Ovary (tissue), 9 donors: ENCODE results near the gene STAMBP. TPM values are rescaled to one million over a fixed set of nuclear protein-coding genes. Genes with fewer than 3 reads are reported as not detected.

ENCODE experiments used
- DNase-seq, 5 donors: peaks; one replicate each; pipeline ENCODE4 v3.0.0-alpha.2; 2019 to 2020
- H3K27ac ChIP-seq, 2 donors: fragments of 200-600 bp; one replicate each; pipeline versions ENCODE4 v1.5.1 to v1.8.0; 2019 to 2022
- H3K27me3 ChIP-seq: fragments of 200-600 bp; one replicate; pipeline ENCODE4 v1.8.0; 2022
- H3K36me3 ChIP-seq: fragments of 200-600 bp; sonication (generic); one replicate; pipeline ENCODE4 v1.5.1; 2019
- H3K4me1 ChIP-seq: one replicate; pipeline ENCODE4 v1.8.1; 2013; ENCODE audit warnings: mild to moderate bottlenecking, moderate library complexity; ENCODE audit not compliant: insufficient read depth
- H3K4me3 ChIP-seq: fragments of 200-600 bp; sonication (generic); one replicate; pipeline ENCODE4 v1.5.1; 2017
- H3K9me3 ChIP-seq, 2 donors: fragments of 200-600 bp in 1 of 2; sonication (generic) in 1 of 2; one replicate each; pipeline versions ENCODE4 v1.5.1 to v1.8.1; 2013 to 2019; ENCODE audit warnings: mild to moderate bottlenecking in 1 of 2, moderate library complexity in 1 of 2
- CTCF ChIP-seq, 3 donors: fragments of 450-650 bp in 2 of 3; fragments of 200-600 bp in 1 of 3; IDR thresholded peaks; one replicate each; pipeline versions ENCODE4 v1.5.1 to v1.8.0; 2016 to 2022; ENCODE audit warnings: antibody characterized with exemption in 3 of 3, mild to moderate bottlenecking in 1 of 3
- EP300 ChIP-seq: sonication (generic); formaldehyde crosslinking; IDR thresholded peaks from one replicate; pipeline ENCODE4 v1.6.1; 2017; ENCODE audit warnings: antibody characterized with exemption
- POLR2A ChIP-seq: fragments of 450-650 bp; IDR thresholded peaks from one replicate; pipeline ENCODE4 v1.6.1; 2017; ENCODE audit warnings: antibody characterized with exemption, mild to moderate bottlenecking, moderate library complexity
- WGBS, 3 donors: extraction: QIAGEN DNeasy Blood & Tissue Kit in 1 of 3; methylation state at CpG; one replicate each; pipeline versions ENCODE4 v1.1.5 to v1.1.7; 2013 to 2017; 5-methylcytosine and 5-hydroxymethylcytosine counted together
- intact Hi-C, 4 donors: fragments of 100-400 bp; cut with DNase I; formaldehyde crosslinking; loops; one replicate each; pipeline versions ENCODE4 v1.11.0 to v1.15.1; 2022 to 2023
- polyA plus RNA-seq, 2 donors: library from polyadenylated mRNA; stranded (reverse); fragments of 200-250 nt in 1 of 2; fragments of 350-450 nt in 1 of 2; fragmentation: Illumina TruSeq in 1 of 2; extraction: RNeasy Lipid Tissue Mini Kit (QIAGEN cat#74804) in 1 of 2; gene quantifications; one replicate each; pipeline ENCODE4 v1.2.3, GENCODE V29; 2013 to 2014
- total RNA-seq, 7 donors: library from RNA; depleted of rRNA in 2 of 7; stranded (reverse); fragments of >200 nt in 2 of 7; fragmentation: NEBNext Ultra II Directional in 3 of 7; extraction: Animal tissue kit (Norgen Biotek cat#: 25700) in 3 of 7; gene quantifications; one replicate each; pipeline versions ENCODE4 v1.1.0 to v1.2.4, GENCODE V29; 2016 to 2023
- donor health status: DM: no; HTN: no; CAD: no; lungs with moderate emphysema.
- donor health status: DM: no; HTN: no; CAD: no.
- donor health status: Bipolar disorder and iron deficiency.
- donor health status: DM: yes; HTN: yes; CAD: no.
- donor health status: DM: no; HTN: no; CAD: no.
- donor health status: DM: yes; HTN: yes; CAD: no.

STAMBP gene
- total and polyA plus RNA-seq, 9 donors, result 17.0 to 67.9 (median 28.1) TPM

DNA sequence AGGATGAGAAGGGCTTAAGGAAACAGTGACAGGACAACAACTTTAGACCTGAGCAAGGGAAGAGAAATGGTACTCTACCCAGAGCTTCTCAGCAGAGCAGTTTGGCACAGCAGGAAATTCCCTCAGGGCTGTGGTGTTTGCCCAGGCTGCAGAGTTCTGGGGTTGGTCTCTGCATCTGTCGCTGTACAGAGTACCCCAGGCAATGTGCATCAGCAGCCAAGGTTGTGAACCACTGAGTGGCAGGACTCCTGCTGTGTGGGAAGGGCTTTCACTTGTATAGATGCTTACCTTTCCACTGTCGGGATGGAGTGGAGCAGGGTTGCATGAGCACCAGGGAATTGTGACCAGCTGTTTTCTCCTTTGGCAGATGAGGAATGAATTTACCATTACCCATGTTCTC, 21.2 kb downstream of the STAMBP start:
- no peak for DNase-seq
- no peaks in the 10 kb centered on the region for H3K4me1 ChIP-seq
- no peaks in the 10 kb centered on the region for H3K9me3 ChIP-seq
- H3K36me3 ChIP-seq, result no peaks in the 10 kb centered on the region
- no peaks in the 10 kb centered on the region for H3K27me3 ChIP-seq
- H3K4me3 ChIP-seq, result no peak overlapping the region
- TF ChIP-seq POLR2A, result no peak
- intact Hi-C loops, result no loop called here
- 75 to 96% (median 95%) methylated on average over 2 of the region's 2 CpGs for WGBS, 3 donors
- no peak overlapping the region for H3K27ac ChIP-seq

DNA sequence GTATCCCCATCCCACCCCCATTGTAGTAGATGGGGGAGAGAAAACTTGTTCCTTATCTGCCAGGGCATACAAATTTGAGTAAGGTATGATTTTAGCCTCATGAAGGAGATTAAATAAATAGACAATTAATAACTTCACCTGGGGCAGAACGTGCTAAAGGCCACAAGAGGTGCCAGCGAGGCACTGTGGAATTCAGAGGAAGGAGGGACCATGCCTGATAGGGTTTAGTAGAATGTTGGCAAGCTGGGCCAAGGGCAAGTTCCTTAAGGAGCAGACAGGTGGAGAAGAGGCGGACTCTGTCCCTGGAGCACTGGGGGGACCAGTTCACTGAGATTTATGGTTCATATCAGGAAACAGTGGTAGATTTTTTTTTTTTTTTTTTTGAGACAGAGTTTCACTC, 22.5 kb downstream of the STAMBP start:
- Histone ChIP-seq H3K27ac (no peak overlapping the region), H3K4me1 (no peaks in the 10 kb centered on the region), H3K27me3 (no peaks in the 10 kb centered on the region), H3K4me3 (no peak overlapping the region), H3K9me3 (no peaks in the 10 kb centered on the region), H3K36me3 (no peaks in the 10 kb centered on the region)
- TF ChIP-seq EP300 (no peak), POLR2A (no peak), CTCF (IDR thresholded peaks at IDR 0.05) (no peak)
- 83 to 85% (median 84%) methylated on average over 3 of the region's 3 CpGs for WGBS, 3 donors
- intact Hi-C loops, result no loop called here
- DNase-seq, result no peak

GRCh38 chr2:73852020-73852419, 23.3 kb downstream of the STAMBP start:
- intact Hi-C loops, result no loop called here
- Histone ChIP-seq H3K36me3 (no peaks in the 10 kb centered on the region), H3K4me1 (no peaks in the 10 kb centered on the region), H3K27ac (no peak overlapping the region), H3K9me3 (no peaks in the 10 kb centered on the region), H3K27me3 (no peaks in the 10 kb centered on the region), H3K4me3 (no peak overlapping the region)
- TF ChIP-seq EP300 (no peak), CTCF (IDR thresholded peaks at IDR 0.05) (no peak), POLR2A (no peak)
- no peak for DNase-seq

DNA sequence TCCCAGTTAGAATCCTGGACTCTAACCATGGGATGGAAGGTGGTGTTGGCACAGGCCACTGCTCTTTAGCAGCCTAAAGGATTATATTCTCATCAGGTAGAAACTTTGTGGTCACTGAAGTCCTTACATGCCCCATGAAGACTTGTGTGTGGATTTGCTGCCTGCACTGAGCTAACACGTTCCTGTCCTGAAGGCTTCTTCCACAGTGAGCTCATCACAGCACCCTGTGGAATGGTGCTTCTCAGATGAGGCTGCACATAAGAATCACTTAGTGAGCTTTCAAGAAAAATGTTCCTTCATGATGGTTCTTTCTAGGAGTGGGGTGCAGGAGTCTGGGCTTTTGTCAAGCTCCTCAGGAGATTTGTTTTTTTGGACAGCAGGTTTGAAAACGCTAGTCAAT, 26.8 kb downstream of the STAMBP start:
- Histone ChIP-seq H3K27ac (no peak overlapping the region), H3K9me3 (no peaks in the 10 kb centered on the region), H3K27me3 (no peaks in the 10 kb centered on the region), H3K36me3 (no peaks in the 10 kb centered on the region), H3K4me1 (no peaks in the 10 kb centered on the region), H3K4me3 (no peak overlapping the region)
- DNase-seq, result no peak
- 91 to 95% (median 92%) methylated on average over 2 of the region's 2 CpGs for WGBS, 3 donors
- intact Hi-C loops, result no loop called here
- no peak for TF ChIP-seq EP300
- no peak for TF ChIP-seq CTCF (IDR thresholded peaks at IDR 0.05)
- TF ChIP-seq POLR2A, result no peak

GRCh38 chr2:73856214-73856613, 27.5 kb downstream of the STAMBP start:
- Histone ChIP-seq H3K9me3 (no peaks in the 10 kb centered on the region), H3K4me3 (no peak overlapping the region), H3K27me3 (no peaks in the 10 kb centered on the region), H3K27ac (no peak overlapping the region), H3K4me1 (no peaks in the 10 kb centered on the region), H3K36me3 (no peaks in the 10 kb centered on the region)
- no peak for DNase-seq
- TF ChIP-seq POLR2A, result no peak
- no peak for TF ChIP-seq CTCF (IDR thresholded peaks at IDR 0.05)
- intact Hi-C loops, result no loop called here
